Adrenal gland (tissue), 12 donors: ENCODE measurements around the gene SERPINA1. TPM values are rescaled to one million over a fixed set of nuclear protein-coding genes. Genes with fewer than 3 reads are reported as not detected.

ENCODE experiments used
- DNase-seq, 7 donors: peaks; one replicate each; pipeline ENCODE4 v3.0.0-alpha.2; 2019 to 2020
- H3K27ac ChIP-seq, 5 donors: fragments of 200-600 bp; sonication (generic) in 4 of 5; 1 replicate in 3 of 5; 2 replicates in 2 of 5; pipeline versions ENCODE4 v1.5.1 to v1.8.0; 2016 to 2020; ENCODE audit warnings: mild to moderate bottlenecking in 1 of 5
- H3K27me3 ChIP-seq: fragments of 200-600 bp; 2 replicates; pipeline ENCODE4 v1.8.0; 2021
- H3K36me3 ChIP-seq, 2 donors: fragments of 200-600 bp; replicated peaks in 1 of 2; 1 replicate in 1 of 2; 2 replicates in 1 of 2; pipeline versions ENCODE4 v1.5.1 to v1.8.0; 2018 to 2022
- H3K4me1 ChIP-seq, 2 donors: fragments of 200-600 bp; replicated peaks in 1 of 2; 1 replicate in 1 of 2; 2 replicates in 1 of 2; pipeline versions ENCODE4 v1.5.1 to v1.8.0; 2018 to 2021
- H3K4me3 ChIP-seq, 4 donors: fragments of 200-600 bp; sonication (generic) in 3 of 4; one replicate each; pipeline ENCODE4 v1.5.1; 2016 to 2018
- H3K9me3 ChIP-seq, 3 donors: fragments of 200-600 bp; sonication (generic) in 1 of 3; replicated peaks in 1 of 3; 1 replicate in 2 of 3; 2 replicates in 1 of 3; pipeline versions ENCODE4 v1.5.1 to v1.8.0; 2016 to 2021
- CTCF ChIP-seq, 6 experiments: fragments of 450-650 bp in 4 of 6; fragments of 200-600 bp in 2 of 6; sonication (generic) in 1 of 6; IDR thresholded peaks; 1 replicate in 5 of 6; 2 replicates in 1 of 6; pipeline versions ENCODE4 v1.5.1 to v1.8.0; 2016 to 2021; ENCODE audit warnings: antibody characterized with exemption in 6 of 6, mild to moderate bottlenecking in 2 of 6, moderate library complexity in 1 of 6
- POLR2A ChIP-seq, 2 donors: fragments of 450-650 bp; IDR thresholded peaks; one replicate each; pipeline ENCODE4 v1.6.1; 2017; ENCODE audit warnings: antibody characterized with exemption in 2 of 2, mild to moderate bottlenecking in 2 of 2, moderate library complexity in 1 of 2
- WGBS, 4 donors: extraction: QIAGEN DNeasy Blood & Tissue Kit in 2 of 4; methylation state at CpG; one replicate each; pipeline versions ENCODE4 v1.1.5 to v1.1.7; 2013 to 2017; 5-methylcytosine and 5-hydroxymethylcytosine counted together
- intact Hi-C, 2 donors: fragments of 100-400 bp; cut with DNase I; formaldehyde crosslinking; loops; one replicate each; pipeline versions ENCODE4 v1.14.1 to v1.15.0; 2022 to 2023
- polyA plus RNA-seq, 3 donors: library from polyadenylated mRNA; stranded (reverse); fragments of 200-250 nt in 2 of 3; fragments of 350-450 nt in 1 of 3; fragmentation: Illumina TruSeq in 1 of 3; extraction: RNeasy Lipid Tissue Mini Kit (QIAGEN cat#74804) in 1 of 3; gene quantifications; one replicate each; pipeline ENCODE4 v1.2.3, GENCODE V29; 2013 to 2014
- total RNA-seq, 9 donors: library from RNA; depleted of rRNA in 4 of 9; stranded (reverse); fragments of >200 nt in 4 of 9; fragments of 120-200 nt in 1 of 9; fragmentation: NEBNext Ultra II Directional in 1 of 9; extraction: Animal tissue kit (Norgen Biotek cat#: 25700) in 1 of 9; gene quantifications; one replicate each; pipeline versions ENCODE4 v1.1.0 to v1.2.4, GENCODE V29; 2013 to 2023
- donor health status: healthy with polysubstance abuse.
- donor health status: Bipolar disorder and iron deficiency.
- donor health status: DM: yes; HTN: yes; CAD: no.
- donor health status: DM: no; HTN: no; CAD: no.
- donor health status: DM: no; HTN: no; CAD: no.
- donor health status: DM: yes; HTN: yes; CAD: no.

Gene SERPINA1
- total and polyA plus RNA-seq, 12 donors: 1.6 to 60.1 (median 13.9) TPM

- no peak overlapping the region for H3K4me3 ChIP-seq
- no peaks in the 10 kb centered on the region for H3K27me3 ChIP-seq
- intact Hi-C loops: no loop called here
- H3K4me1 ChIP-seq: no peaks in the 10 kb centered on the region
- H3K9me3 ChIP-seq: no peaks in the 10 kb centered on the region
- TF ChIP-seq POLR2A (IDR thresholded peaks at IDR 0.05) (no peak), CTCF (IDR thresholded peaks at IDR 0.05) (no peak)
- WGBS, 4 donors: 78 to 92% (median 82%) methylated on average over 7 of the region's 7 CpGs
- H3K27ac ChIP-seq: no peak overlapping the region
- no peak for DNase-seq
- no peaks in the 10 kb centered on the region for H3K36me3 ChIP-seq
Measured at GRCh38 chr14:94368956-94369355, 19.4 kb downstream of the SERPINA1 start.

GRCh38 chr14:94368243-94368590 lies 20.2 kb downstream of the SERPINA1 start:
- TF ChIP-seq POLR2A (IDR thresholded peaks at IDR 0.05) (no peak), CTCF (IDR thresholded peaks at IDR 0.05) (no peak)
- Histone ChIP-seq H3K27ac (no peak overlapping the region), H3K9me3 (no peaks in the 10 kb centered on the region), H3K4me1 (no peaks in the 10 kb centered on the region), H3K4me3 (no peak overlapping the region), H3K27me3 (no peaks in the 10 kb centered on the region), H3K36me3 (no peaks in the 10 kb centered on the region)
- no peak for DNase-seq
- intact Hi-C loops: no loop called here
- 79 to 84% methylated on average over 3 of the region's 3 CpGs; no CpG with 5 or more reads in 2 of the 4 donors for WGBS, 4 donors

GRCh38 chr14:94367347-94368242 lies 20.8 kb downstream of the SERPINA1 start:
- Histone ChIP-seq H3K27ac (no peak overlapping the region), H3K27me3 (no peaks in the 10 kb centered on the region), H3K9me3 (no peaks in the 10 kb centered on the region), H3K36me3 (no peaks in the 10 kb centered on the region), H3K4me1 (no peaks in the 10 kb centered on the region), H3K4me3 (no peak overlapping the region)
- WGBS, 4 donors: 74 to 84% (median 82%) methylated on average over 8 to 12 of the region's 12 CpGs
- intact Hi-C loops: no loop called here
- no peak for DNase-seq
- TF ChIP-seq CTCF (IDR thresholded peaks at IDR 0.05) (no peak), POLR2A (IDR thresholded peaks at IDR 0.05) (no peak)

GRCh38 chr14:94366146-94366915 lies 22.1 kb downstream of the SERPINA1 start, which contains the start of gene SERPINA2:
SERPINA2 (minus strand) TSS chr14:94366698.
- Histone ChIP-seq H3K27ac (no peak within 1 kb of the TSS), H3K36me3 (no peaks in the 10 kb centered on the region), H3K9me3 (no peaks in the 10 kb centered on the region), H3K27me3 (no peaks in the 10 kb centered on the region), H3K4me1 (no peaks in the 10 kb centered on the region), H3K4me3 (no peak within 1 kb of the TSS)
- TF ChIP-seq CTCF (IDR thresholded peaks at IDR 0.05) (no peak), POLR2A (IDR thresholded peaks at IDR 0.05) (no peak)
- intact Hi-C loops: no loop called here
- WGBS, 4 donors: 81 to 85% (median 83%) methylated on average over 12 to 14 of the region's 14 CpGs
- DNase-seq: no peak
